Neural cell (in vitro differentiated cells): ENCODE data around the gene PCCA. TPM values are rescaled to one million over a fixed set of nuclear protein-coding genes. Genes with fewer than 3 reads are reported as not detected.
"Not testable (repeated sequence)": the region's sequence is repeated elsewhere in the genome, so short reads cannot be mapped to it uniquely, and the experiment has no call there.

Source experiments
- H2AFZ ChIP-seq: fragments of 200-600, 300-800 bp; sonication (generic), shearing (Covaris generic); 2 replicates; pipeline ENCODE4 v1.6.0; 2014; ENCODE audit warnings: low read depth, mild to moderate bottlenecking, antibody characterized with exemption, low read length, moderate library complexity
- H3F3A ChIP-seq: fragments of 200-600 bp; shearing (Covaris generic); 2 replicates; pipeline ENCODE4 v1.6.1; 2016; ENCODE audit warnings: mild to moderate bottlenecking, moderate library complexity, mixed read lengths, antibody characterized with exemption, low read length; ENCODE audit not compliant: insufficient read depth, poor library complexity, severe bottlenecking
- H3K27ac ChIP-seq: fragments of 200-600, 300-800 bp; sonication (generic), shearing (Covaris generic); 2 replicates; pipeline ENCODE4 v1.5.1; 2014; ENCODE audit warnings: mild to moderate bottlenecking, low read length, moderate library complexity
- H3K27me3 ChIP-seq: fragments of 300-800, 200-600 bp; sonication (generic), shearing (Covaris generic); 2 replicates; pipeline ENCODE4 v1.6.0; 2014; ENCODE audit warnings: mild to moderate bottlenecking, low read depth, low read length, moderate library complexity; ENCODE audit not compliant: insufficient read depth
- H3K36me3 ChIP-seq: fragments of 300-800, 200-600 bp; sonication (generic), shearing (Covaris generic); 2 replicates; pipeline ENCODE4 v1.5.1; 2014; ENCODE audit warnings: mild to moderate bottlenecking, antibody characterized with exemption, low read length, moderate library complexity; ENCODE audit not compliant: insufficient read depth
- H3K4me2 ChIP-seq: fragments of 300-800, 200-600 bp; sonication (generic), shearing (Covaris generic); 2 replicates; pipeline ENCODE4 v1.6.0; 2014; ENCODE audit warnings: mild to moderate bottlenecking, low read length
- H3K4me3 ChIP-seq: fragments of 300-800, 200-600 bp; sonication (generic), shearing (Covaris generic); 2 replicates; pipeline ENCODE4 v1.5.1; 2014; ENCODE audit warnings: mild to moderate bottlenecking, low read length, moderate library complexity
- H3K79me2 ChIP-seq: fragments of 200-600 bp; shearing (Covaris generic); replicated peaks from 2 replicates; pipeline ENCODE4 v1.6.0; 2014; ENCODE audit warnings: mild to moderate bottlenecking, low read length, moderate library complexity; ENCODE audit not compliant: insufficient read depth
- H3K9ac ChIP-seq: fragments of 300-800, 200-600 bp; sonication (generic), shearing (Covaris generic); 2 replicates; pipeline ENCODE4 v1.6.1; 2016; ENCODE audit warnings: mild to moderate bottlenecking, low read length, mixed read lengths
- H3K9me2 ChIP-seq: fragments of 200-600 bp; shearing (Covaris generic); 2 replicates; pipeline ENCODE4 v1.6.1; 2016; ENCODE audit warnings: mild to moderate bottlenecking, low read length, mixed read lengths; ENCODE audit not compliant: insufficient read depth
- H3K9me3 ChIP-seq: fragments of 200-600, 300-800 bp; sonication (generic), shearing (Covaris generic); 2 replicates; pipeline ENCODE4 v1.6.1; 2016; ENCODE audit warnings: mild to moderate bottlenecking, mixed run types, low read length, moderate library complexity, mixed read lengths
- H4K20me1 ChIP-seq: fragments of 200-600 bp; shearing (Covaris generic); 2 replicates; pipeline ENCODE4 v1.6.1; 2016; ENCODE audit warnings: mild to moderate bottlenecking, mixed run types; ENCODE audit not compliant: insufficient read depth
- CTCF ChIP-seq: fragments of 450-650 bp; IDR thresholded peaks from 2 replicates; pipeline ENCODE4 v1.5.1; 2014; ENCODE audit warnings: antibody characterized with exemption, mild to moderate bottlenecking, moderate library complexity; ENCODE audit not compliant: poor library complexity, severe bottlenecking
- EP300 ChIP-seq: fragments of 450-650 bp; conservative IDR thresholded peaks from 2 replicates; pipeline ENCODE4 v1.6.1; 2014; ENCODE audit warnings: antibody characterized with exemption, mild to moderate bottlenecking, moderate library complexity; ENCODE audit not compliant: poor library complexity, severe bottlenecking
- EZH2 ChIP-seq: fragments of 200-600, 300-800 bp; shearing (Covaris generic), sonication (generic); IDR thresholded peaks from 2 replicates; pipeline ENCODE4 v1.6.1; 2014; ENCODE audit warnings: antibody characterized with exemption, low read length, borderline replicate concordance, mild to moderate bottlenecking; ENCODE audit not compliant: insufficient read depth, poor library complexity, severe bottlenecking
- MXI1 ChIP-seq: fragments of 450-650 bp; conservative IDR thresholded peaks from 2 replicates; pipeline ENCODE4 v1.6.1; 2014; ENCODE audit warnings: antibody characterized with exemption, mild to moderate bottlenecking; ENCODE audit not compliant: poor library complexity, severe bottlenecking
- POLR2AphosphoS5 ChIP-seq: IDR thresholded peaks from 2 replicates; pipeline ENCODE4 v1.6.1; 2012
- RAD21 ChIP-seq: fragments of 450-650 bp; conservative IDR thresholded peaks from 2 replicates; pipeline ENCODE4 v1.6.1; 2014; ENCODE audit warnings: antibody characterized with exemption, mild to moderate bottlenecking, moderate library complexity
- REST ChIP-seq: IDR thresholded peaks from 2 replicates; pipeline ENCODE4 v1.6.1; 2012; ENCODE audit warnings: borderline replicate concordance
- SMC3 ChIP-seq: fragments of 450-650 bp; conservative IDR thresholded peaks from 2 replicates; pipeline ENCODE4 v1.6.1; 2014; ENCODE audit warnings: antibody characterized with exemption, mild to moderate bottlenecking, moderate library complexity; ENCODE audit not compliant: poor library complexity
- TAF1 ChIP-seq: IDR thresholded peaks from 2 replicates; pipeline ENCODE4 v1.6.1; 2012; ENCODE audit warnings: low read depth
- polyA plus RNA-seq: library from polyadenylated mRNA; depleted of rRNA; stranded (reverse); fragments of >200 nt; gene quantifications from 2 replicates; pipeline ENCODE4 v1.2.3, GENCODE V29; 2014

Gene PCCA
- polyA plus RNA-seq, 1 donor from 2014 or later = 17.0 TPM

GRCh38 chr13:100139817-100140216, 50.9 kb downstream of the PCCA start:
- H3K9me2 ChIP-seq = no peaks in the 10 kb centered on the region
- no peaks in the 10 kb centered on the region for H3K36me3 ChIP-seq
- no peak overlapping the region for H3K4me2 ChIP-seq
- H3K4me3 ChIP-seq = no peak overlapping the region
- H3K27ac ChIP-seq = no peak overlapping the region
- no peaks in the 10 kb centered on the region for H3F3A ChIP-seq
- no peak for TF ChIP-seq SMC3
- TF ChIP-seq MXI1 = no peak
- TF ChIP-seq REST = no peak
- no peak for TF ChIP-seq POLR2AphosphoS5
- TF ChIP-seq RAD21 = no peak
- no peak for TF ChIP-seq EZH2
- no peak for TF ChIP-seq EP300
- no peak for TF ChIP-seq CTCF
- TF ChIP-seq TAF1 = no peak
- H3K9ac ChIP-seq = no peak overlapping the region
- H2AFZ ChIP-seq = no peak overlapping the region
- no peaks in the 10 kb centered on the region for H3K27me3 ChIP-seq
- peaks cover 4% of the 10 kb centered on the region for H3K79me2 ChIP-seq
- no peaks in the 10 kb centered on the region for H4K20me1 ChIP-seq
- H3K9me3 ChIP-seq = no peaks in the 10 kb centered on the region

GRCh38 chr13:100140441-100140840, 51.5 kb downstream of the PCCA start:
- Histone ChIP-seq H3K9ac (no peak overlapping the region), H3K9me3 (no peaks in the 10 kb centered on the region), H3K27me3 (no peaks in the 10 kb centered on the region), H3K9me2 (no peaks in the 10 kb centered on the region), H3K36me3 (no peaks in the 10 kb centered on the region), H3K4me3 (no peak overlapping the region), H3K27ac (no peak overlapping the region), H4K20me1 (no peaks in the 10 kb centered on the region), H2AFZ (no peak overlapping the region), H3K4me2 (no peak overlapping the region), H3K79me2 (peaks cover 4% of the 10 kb centered on the region), H3F3A (no peaks in the 10 kb centered on the region)
- no peak for TF ChIP-seq SMC3
- no peak for TF ChIP-seq REST
- TF ChIP-seq TAF1 = no peak

- not testable (repeated sequence) for H3K79me2 ChIP-seq, H3K27me3 ChIP-seq, H2AFZ ChIP-seq, H3K9me2 ChIP-seq, H3F3A ChIP-seq, H3K36me3 ChIP-seq, H4K20me1 ChIP-seq, H3K4me3 ChIP-seq, H3K9ac ChIP-seq, H3K27ac ChIP-seq, H3K4me2 ChIP-seq, H3K9me3 ChIP-seq
Observed at GRCh38 chr13:100141461-100141961, 52.6 kb downstream of the PCCA start.
